RWPE2 (cell line): ENCODE results near the gene TFDP2.
"Not testable (repeated sequence)": the region's sequence is repeated elsewhere in the genome, so short reads cannot be mapped to it uniquely, and the experiment has no call there.

Experiments used
- ATAC-seq: fragments of 200-7000 bp; cut with Tn5 transposase; 3 replicates; pipeline ENCODE4 v1.9.1; 2021; ENCODE audit warnings: low read depth
- DNase-seq: peaks from one replicate; pipeline ENCODE4 v3.0.0-alpha.2; 2020; ENCODE audit warnings: low spot score
- H3K27ac ChIP-seq: fragments of 450-650 bp; 2 replicates; pipeline ENCODE4 v1.5.1; 2017; ENCODE audit warnings: mild to moderate bottlenecking; ENCODE audit not compliant: poor library complexity, severe bottlenecking
- H3K27me3 ChIP-seq: fragments of 250-450 bp; sonication (Bioruptor Pico); 2 replicates; pipeline ENCODE4 v1.5.1; 2021; ENCODE audit warnings: mild to moderate bottlenecking, moderate library complexity; ENCODE audit not compliant: insufficient read depth, poor library complexity, severe bottlenecking
- H3K36me3 ChIP-seq: fragments of 250-450 bp; sonication (Bioruptor Pico); 2 replicates; pipeline ENCODE4 v1.5.1; 2020; ENCODE audit warnings: low read depth, mild to moderate bottlenecking, moderate library complexity
- H3K4me1 ChIP-seq: fragments of 250-450 bp; sonication (Bioruptor Pico); 2 replicates; pipeline ENCODE4 v1.5.1; 2021; ENCODE audit warnings: mild to moderate bottlenecking, moderate library complexity; ENCODE audit not compliant: insufficient read depth, poor library complexity, severe bottlenecking
- H3K4me3 ChIP-seq: fragments of 250-450 bp; sonication (Bioruptor Pico); 2 replicates; pipeline ENCODE4 v1.5.1; 2021; ENCODE audit warnings: mild to moderate bottlenecking, moderate library complexity; ENCODE audit not compliant: severe bottlenecking
- H3K9me3 ChIP-seq: fragments of 250-450 bp; sonication (Bioruptor Pico); 2 replicates; pipeline ENCODE4 v1.5.1; 2021; ENCODE audit warnings: mild to moderate bottlenecking, moderate library complexity; ENCODE audit not compliant: severe bottlenecking
- TF ChIP-seq, protein P1 (sequence below): fragments of 450-650 bp; IDR thresholded peaks from one replicate; pipeline ENCODE4 v1.5.1; 2017; ENCODE audit warnings: mild to moderate bottlenecking, moderate library complexity; ENCODE audit not compliant: poor library complexity, severe bottlenecking

TFDP2 gene

DNA sequence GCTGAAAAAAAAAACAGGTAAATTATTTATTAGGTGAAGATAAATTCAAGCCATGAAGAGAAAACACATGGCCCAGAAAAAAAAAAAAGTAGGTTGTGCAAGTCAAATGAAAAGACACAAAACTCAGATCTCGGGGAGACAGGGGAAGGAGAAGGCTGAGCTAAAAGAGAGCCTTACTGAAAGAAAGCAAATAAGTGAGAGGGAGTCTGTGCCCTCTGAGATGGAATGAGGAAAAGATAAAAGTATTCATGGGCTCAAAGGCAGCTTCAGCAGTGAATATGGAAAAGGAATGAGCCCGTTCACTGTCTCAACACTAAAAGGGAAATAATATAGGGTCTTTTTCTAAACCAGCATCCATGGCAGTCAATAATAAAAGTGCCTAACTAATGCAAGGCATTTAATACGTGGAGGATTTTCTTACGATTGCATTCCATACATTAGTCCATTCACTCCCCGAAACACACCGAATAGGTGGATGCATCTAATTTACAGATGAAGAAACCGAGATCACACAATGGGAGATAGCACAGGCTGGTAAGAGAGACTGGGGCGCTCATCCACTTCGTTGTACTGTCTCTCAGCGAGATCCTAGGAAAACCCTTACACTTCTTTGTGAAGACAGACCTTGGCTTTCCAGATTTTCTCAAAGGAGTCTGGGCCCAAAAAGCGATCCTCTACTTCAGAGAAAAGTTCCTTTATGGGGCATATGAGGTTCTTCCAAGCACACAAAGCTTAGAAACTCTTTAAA is 1.1 kb downstream of the TFDP2 start:
- DNase-seq (no peak), ATAC-seq (peak; percentile 29)
- Histone ChIP-seq H3K27ac (peak overlapping the region; percentile 45), H3K4me3 (peak overlapping the region; percentile 71), H3K9me3 (no peaks in the 10 kb centered on the region), H3K27me3 (no peaks in the 10 kb centered on the region), H3K4me1 (peaks cover 14% of the 10 kb centered on the region), H3K36me3 (no peaks in the 10 kb centered on the region)
- TF ChIP-seq, protein P1, sequence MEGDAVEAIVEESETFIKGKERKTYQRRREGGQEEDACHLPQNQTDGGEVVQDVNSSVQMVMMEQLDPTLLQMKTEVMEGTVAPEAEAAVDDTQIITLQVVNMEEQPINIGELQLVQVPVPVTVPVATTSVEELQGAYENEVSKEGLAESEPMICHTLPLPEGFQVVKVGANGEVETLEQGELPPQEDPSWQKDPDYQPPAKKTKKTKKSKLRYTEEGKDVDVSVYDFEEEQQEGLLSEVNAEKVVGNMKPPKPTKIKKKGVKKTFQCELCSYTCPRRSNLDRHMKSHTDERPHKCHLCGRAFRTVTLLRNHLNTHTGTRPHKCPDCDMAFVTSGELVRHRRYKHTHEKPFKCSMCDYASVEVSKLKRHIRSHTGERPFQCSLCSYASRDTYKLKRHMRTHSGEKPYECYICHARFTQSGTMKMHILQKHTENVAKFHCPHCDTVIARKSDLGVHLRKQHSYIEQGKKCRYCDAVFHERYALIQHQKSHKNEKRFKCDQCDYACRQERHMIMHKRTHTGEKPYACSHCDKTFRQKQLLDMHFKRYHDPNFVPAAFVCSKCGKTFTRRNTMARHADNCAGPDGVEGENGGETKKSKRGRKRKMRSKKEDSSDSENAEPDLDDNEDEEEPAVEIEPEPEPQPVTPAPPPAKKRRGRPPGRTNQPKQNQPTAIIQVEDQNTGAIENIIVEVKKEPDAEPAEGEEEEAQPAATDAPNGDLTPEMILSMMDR: no peak

DNA sequence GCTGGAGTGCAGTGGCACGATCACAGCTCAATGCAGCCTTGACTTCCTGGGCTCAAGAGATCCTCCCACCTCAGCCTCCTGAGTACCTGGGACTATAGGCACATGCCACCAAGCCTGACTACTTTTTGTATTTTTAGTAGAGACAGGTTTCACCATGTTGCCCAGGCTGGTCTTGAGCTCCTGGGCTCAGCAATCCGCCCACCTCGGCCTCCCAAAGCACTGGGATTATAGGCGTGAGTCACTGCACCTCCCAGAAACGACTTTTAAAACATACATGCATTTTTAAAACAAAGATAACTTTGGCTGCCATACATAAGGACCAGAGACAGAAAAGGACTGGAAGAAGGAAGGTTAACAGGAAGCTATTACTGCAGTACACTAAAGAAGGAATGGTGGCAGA is 4.8 kb downstream of the TFDP2 start:
- not testable (repeated sequence) for H3K4me3 ChIP-seq, H3K36me3 ChIP-seq, ATAC-seq, H3K27ac ChIP-seq, H3K9me3 ChIP-seq, H3K27me3 ChIP-seq, DNase-seq
- H3K4me1 ChIP-seq: peaks cover 14% of the 10 kb centered on the region

DNA sequence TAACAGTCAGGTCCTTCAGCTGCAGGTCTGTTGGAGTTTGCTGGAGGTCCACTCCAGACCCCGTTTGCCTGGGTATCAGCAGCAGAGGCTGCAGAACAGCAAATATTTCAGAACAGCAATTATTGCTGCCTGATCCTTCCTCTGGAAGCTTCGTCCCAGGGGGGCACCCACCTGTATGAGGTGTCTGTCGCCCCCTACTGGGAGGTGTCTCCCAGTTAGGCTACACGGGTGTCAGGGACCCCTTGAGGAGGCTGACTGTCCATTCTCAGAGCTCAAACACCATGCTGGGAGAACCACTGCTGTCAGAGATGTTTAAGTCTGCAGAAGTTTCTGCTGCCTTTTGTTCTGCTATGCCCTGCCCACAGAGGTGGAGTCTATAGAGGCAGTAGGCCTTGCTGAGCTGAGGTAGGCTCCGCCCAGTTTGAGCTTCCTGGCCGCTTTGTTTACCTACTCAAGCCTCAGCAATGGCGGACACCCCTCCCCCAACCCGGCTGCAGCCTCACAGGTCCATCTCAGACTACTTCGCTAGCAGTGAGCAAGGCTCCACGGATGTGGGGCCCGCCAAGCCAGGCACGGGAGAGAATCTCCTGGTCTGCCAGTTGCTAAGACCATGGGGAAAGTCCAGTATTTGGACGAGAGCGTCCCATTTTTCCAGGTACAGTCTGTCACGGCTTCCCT is 8.6 kb downstream of the TFDP2 start:
- not testable (repeated sequence) for H3K27ac ChIP-seq, H3K4me1 ChIP-seq, DNase-seq, H3K9me3 ChIP-seq, H3K4me3 ChIP-seq, ATAC-seq, H3K27me3 ChIP-seq, H3K36me3 ChIP-seq

DNA sequence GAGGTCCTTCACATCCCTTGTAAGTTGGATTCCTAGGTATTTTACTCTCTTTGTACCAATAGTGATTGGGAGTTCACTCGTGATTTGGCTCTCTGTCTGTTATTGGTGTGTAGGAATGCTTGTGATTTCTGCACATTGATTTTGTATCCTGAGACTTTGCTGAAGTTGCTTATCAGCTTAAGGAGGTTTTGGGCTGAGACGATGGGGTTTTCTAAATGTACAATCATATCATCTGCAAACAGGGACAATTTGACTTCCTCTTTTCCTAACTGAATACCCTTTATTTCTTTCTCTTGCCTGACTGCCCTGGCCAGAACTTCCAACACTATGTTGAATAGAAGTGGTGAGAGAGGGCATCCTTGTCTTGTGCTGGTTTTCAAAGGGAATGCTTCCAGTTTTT is 12.3 kb downstream of the TFDP2 start:
- ATAC-seq, DNase-seq, H3K4me1 ChIP-seq, H3K4me3 ChIP-seq, H3K27me3 ChIP-seq, H3K27ac ChIP-seq, H3K36me3 ChIP-seq, H3K9me3 ChIP-seq: not testable (repeated sequence)

DNA sequence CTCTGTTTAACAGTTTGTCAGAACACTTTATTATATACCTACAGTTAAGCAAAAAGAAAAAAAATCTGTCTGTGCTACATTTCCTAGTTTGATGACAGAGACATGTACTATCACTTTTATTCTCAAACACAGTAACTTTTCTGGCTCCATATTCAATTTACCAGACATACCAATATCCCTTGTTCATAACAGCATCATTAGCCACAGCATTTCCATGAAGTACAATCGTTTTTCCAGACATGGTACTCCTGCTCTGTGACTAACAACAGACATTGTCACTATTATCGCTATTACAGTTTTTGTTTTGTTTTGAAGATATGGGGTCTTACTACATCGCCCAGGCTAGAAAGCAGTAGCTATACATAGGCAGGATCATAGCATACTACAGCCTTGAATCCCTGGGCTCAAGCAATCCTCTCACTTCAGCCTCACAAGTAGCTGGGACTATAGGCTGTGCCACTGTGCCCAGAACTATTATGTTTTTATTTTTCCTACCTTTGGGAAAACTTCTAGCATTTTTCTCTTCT is 14.5 kb downstream of the TFDP2 start:
- H3K4me3 ChIP-seq: no peak overlapping the region
- no peak overlapping the region for H3K27ac ChIP-seq
- no peaks in the 10 kb centered on the region for H3K9me3 ChIP-seq
- DNase-seq (no peak), ATAC-seq (no peak)
- no peaks in the 10 kb centered on the region for H3K36me3 ChIP-seq
- H3K4me1 ChIP-seq: no peaks in the 10 kb centered on the region
- H3K27me3 ChIP-seq: no peaks in the 10 kb centered on the region
- TF ChIP-seq, protein P1: no peak

DNA sequence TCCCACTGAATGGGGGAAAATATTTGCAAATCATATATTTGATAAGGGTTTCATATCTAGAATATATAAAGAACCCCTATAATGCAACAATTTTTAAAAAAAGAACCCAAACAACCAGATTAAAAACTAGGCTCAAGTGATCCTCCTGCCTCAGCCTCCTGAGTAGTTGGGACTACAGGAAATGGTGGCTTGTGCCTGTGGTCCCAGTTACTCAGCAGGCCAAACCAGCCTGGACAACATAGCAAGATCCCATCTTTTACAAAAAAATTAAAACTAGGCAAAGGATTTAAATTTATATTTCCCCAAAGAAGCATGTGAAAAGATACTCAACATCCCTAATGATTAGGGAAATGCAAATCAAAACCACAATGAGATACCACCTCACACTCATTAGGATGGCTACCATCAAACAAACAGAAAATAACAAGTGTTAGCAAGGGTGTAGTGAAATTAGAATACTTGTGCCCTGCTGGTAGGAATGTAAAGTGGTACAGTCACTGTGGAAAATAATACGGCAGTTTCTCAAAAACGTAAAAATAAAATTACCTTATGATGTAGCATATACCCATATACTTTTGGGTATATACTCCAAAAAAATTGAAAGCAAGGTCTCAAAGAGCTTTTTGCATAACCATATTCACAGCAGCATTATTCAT is 19.7 kb downstream of the TFDP2 start:
- ATAC-seq: no peak
- H3K4me3 ChIP-seq: no peak overlapping the region
- H3K4me1 ChIP-seq: no peaks in the 10 kb centered on the region
- no peaks in the 10 kb centered on the region for H3K27me3 ChIP-seq
- H3K9me3 ChIP-seq: no peaks in the 10 kb centered on the region
- no peak for DNase-seq
- no peak overlapping the region for H3K27ac ChIP-seq
- TF ChIP-seq, protein P1: peak; percentile 6
- no peaks in the 10 kb centered on the region for H3K36me3 ChIP-seq
